ENCODE data around the gene TMOD1. TPM values are rescaled to one million over a fixed set of nuclear protein-coding genes. Genes with fewer than 3 reads are reported as not detected.
"Not testable (repeated sequence)": the region's sequence is repeated elsewhere in the genome, so short reads cannot be mapped to it uniquely, and the experiment has no call there.

TMOD1 gene
- total RNA-seq, 1 donor from 2014 or later: 12.9 TPM

DNA sequence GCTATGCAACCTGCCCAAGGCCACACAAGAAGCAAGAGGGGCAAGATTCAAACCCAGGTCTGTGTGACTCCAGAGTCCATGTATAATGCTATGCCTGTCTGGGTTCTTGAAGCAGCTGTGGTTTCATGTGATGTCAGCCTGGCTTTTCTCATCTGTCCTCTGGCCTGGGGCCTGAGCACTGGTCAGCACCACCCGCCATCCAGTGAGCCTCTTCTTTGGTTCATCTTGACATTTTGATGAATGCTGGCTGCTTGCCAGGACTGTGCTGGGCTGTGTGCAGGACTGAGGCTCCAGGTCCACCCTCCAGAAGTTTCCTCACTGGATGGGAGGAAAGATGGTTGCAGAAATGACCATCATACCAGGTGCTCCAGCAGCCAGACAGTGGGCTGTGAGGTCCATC lies 70.2 kb downstream of the TMOD1 start:
- no peaks in the 10 kb centered on the region for H3K4me1 Mint-ChIP-seq (ENCODE audit: unreplicated experiment)
- H3K4me3 Mint-ChIP-seq: no peak overlapping the region
- H3K27me3 Mint-ChIP-seq: peaks cover 3% of the 10 kb centered on the region
- no peak overlapping the region for H3K27ac Mint-ChIP-seq
- DNase-seq (ENCODE audit: extremely low spot score, unreplicated experiment): peak; percentile 56
- H3K36me3 Mint-ChIP-seq: no peaks in the 10 kb centered on the region
- no peaks in the 10 kb centered on the region for H3K9me3 Mint-ChIP-seq
- TF ChIP-seq, protein P1, sequence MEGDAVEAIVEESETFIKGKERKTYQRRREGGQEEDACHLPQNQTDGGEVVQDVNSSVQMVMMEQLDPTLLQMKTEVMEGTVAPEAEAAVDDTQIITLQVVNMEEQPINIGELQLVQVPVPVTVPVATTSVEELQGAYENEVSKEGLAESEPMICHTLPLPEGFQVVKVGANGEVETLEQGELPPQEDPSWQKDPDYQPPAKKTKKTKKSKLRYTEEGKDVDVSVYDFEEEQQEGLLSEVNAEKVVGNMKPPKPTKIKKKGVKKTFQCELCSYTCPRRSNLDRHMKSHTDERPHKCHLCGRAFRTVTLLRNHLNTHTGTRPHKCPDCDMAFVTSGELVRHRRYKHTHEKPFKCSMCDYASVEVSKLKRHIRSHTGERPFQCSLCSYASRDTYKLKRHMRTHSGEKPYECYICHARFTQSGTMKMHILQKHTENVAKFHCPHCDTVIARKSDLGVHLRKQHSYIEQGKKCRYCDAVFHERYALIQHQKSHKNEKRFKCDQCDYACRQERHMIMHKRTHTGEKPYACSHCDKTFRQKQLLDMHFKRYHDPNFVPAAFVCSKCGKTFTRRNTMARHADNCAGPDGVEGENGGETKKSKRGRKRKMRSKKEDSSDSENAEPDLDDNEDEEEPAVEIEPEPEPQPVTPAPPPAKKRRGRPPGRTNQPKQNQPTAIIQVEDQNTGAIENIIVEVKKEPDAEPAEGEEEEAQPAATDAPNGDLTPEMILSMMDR (conservative IDR thresholded peaks at IDR 0.05): no peak

DNA sequence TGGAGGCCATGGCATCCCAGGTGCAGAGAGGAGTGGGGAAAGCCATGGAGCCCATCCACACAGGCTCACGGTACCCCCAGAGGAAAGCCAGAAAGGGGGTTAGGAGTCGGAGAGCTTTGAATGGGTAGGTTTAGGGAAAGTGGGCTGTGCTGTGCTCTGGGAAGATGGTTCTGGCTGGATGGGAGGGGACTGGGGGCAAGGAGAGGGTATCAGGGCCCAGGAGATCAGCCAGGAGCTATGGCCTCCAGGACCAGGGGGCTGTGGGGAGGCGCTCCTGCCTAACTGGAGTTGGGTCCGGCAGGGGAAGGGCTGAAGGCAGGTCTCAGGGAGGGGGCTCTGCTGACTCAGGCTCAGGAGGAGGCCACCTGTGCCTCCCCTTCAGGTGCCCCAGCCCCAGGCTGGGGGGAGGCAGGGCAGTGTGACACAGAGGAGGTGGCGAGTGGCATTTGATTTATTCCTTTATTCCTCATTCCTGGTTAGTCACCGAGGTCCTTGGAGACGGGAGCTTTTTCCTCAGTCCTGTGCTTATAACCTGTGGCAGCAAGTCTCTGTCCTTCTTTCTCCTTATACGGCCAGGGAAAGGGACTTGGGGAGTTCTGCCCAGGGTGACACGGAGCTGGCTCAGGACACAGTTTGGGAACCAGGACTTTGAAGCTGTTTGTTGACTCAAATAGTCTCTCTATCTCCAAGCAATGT lies 70.9 kb downstream of the TMOD1 start:
- TF ChIP-seq, protein P1 (conservative IDR thresholded peaks at IDR 0.05): no peak

GRCh38 chr9:97572892-97573365 lies 71.5 kb downstream of the TMOD1 start:
- H3K9me3 Mint-ChIP-seq: no peaks in the 10 kb centered on the region

More for the DNA sequence above, 70.9 kb downstream of the TMOD1 start:
- Mint-ChIP-seq H3K27ac (no peak overlapping the region), H3K9me3 (no peaks in the 10 kb centered on the region), H3K4me3 (no peak overlapping the region), H3K36me3 (no peaks in the 10 kb centered on the region), H3K27me3 (peaks cover 3% of the 10 kb centered on the region), H3K4me1 (ENCODE audit: unreplicated experiment) (no peaks in the 10 kb centered on the region)
- peak; percentile 58 for DNase-seq (ENCODE audit: extremely low spot score, unreplicated experiment)

GRCh38 chr9:97573482-97574073 lies 72.1 kb downstream of the TMOD1 start:
- peak; percentile 11 for DNase-seq (ENCODE audit: extremely low spot score, unreplicated experiment)
- H3K36me3 Mint-ChIP-seq: no peaks in the 10 kb centered on the region
- H3K27ac Mint-ChIP-seq: peak overlapping the region; percentile 19
- no peaks in the 10 kb centered on the region for H3K4me1 Mint-ChIP-seq (ENCODE audit: unreplicated experiment)
- no peak overlapping the region for H3K4me3 Mint-ChIP-seq
- H3K9me3 Mint-ChIP-seq: no peaks in the 10 kb centered on the region
- H3K27me3 Mint-ChIP-seq: no peaks in the 10 kb centered on the region
- TF ChIP-seq, protein P1 (conservative IDR thresholded peaks at IDR 0.05): no peak

More at GRCh38 chr9:97572892-97573365, 71.5 kb downstream of the TMOD1 start:
- no peak overlapping the region for H3K27ac Mint-ChIP-seq
- no peaks in the 10 kb centered on the region for H3K36me3 Mint-ChIP-seq
- TF ChIP-seq, protein P1 (conservative IDR thresholded peaks at IDR 0.05): no peak
- no peak overlapping the region for H3K4me3 Mint-ChIP-seq
- DNase-seq (ENCODE audit: extremely low spot score, unreplicated experiment): peak; percentile 39
- peaks cover 3% of the 10 kb centered on the region for H3K27me3 Mint-ChIP-seq
- no peaks in the 10 kb centered on the region for H3K4me1 Mint-ChIP-seq (ENCODE audit: unreplicated experiment)

- H3K27me3 Mint-ChIP-seq; H3K9me3 Mint-ChIP-seq; H3K36me3 Mint-ChIP-seq; H3K4me3 Mint-ChIP-seq; H3K4me1 Mint-ChIP-seq (ENCODE audit: unreplicated experiment); H3K27ac Mint-ChIP-seq: not testable (repeated sequence)
- peak; percentile 61 for DNase-seq (ENCODE audit: extremely low spot score, unreplicated experiment)
These were observed 72.7 kb downstream of the TMOD1 start for GRCh38 chr9:97574101-97574571.

- not testable (repeated sequence) for H3K9me3 Mint-ChIP-seq; H3K36me3 Mint-ChIP-seq; H3K4me3 Mint-ChIP-seq; H3K27me3 Mint-ChIP-seq; H3K27ac Mint-ChIP-seq; H3K4me1 Mint-ChIP-seq (ENCODE audit: unreplicated experiment)
- peak; percentile 29 for DNase-seq (ENCODE audit: extremely low spot score, unreplicated experiment)
These were observed 73.6 kb downstream of the TMOD1 start for GRCh38 chr9:97574921-97575672.

Data from type B pancreatic cell (in vitro differentiated cells).